Cardiac ventricle fibroblast (primary cell): ENCODE results near the gene NLRP6. TPM values are rescaled to one million over a fixed set of nuclear protein-coding genes. Genes with fewer than 3 reads are reported as not detected.

Experiments
- total RNA-seq: library from RNA; depleted of rRNA; stranded (reverse); fragments of >200 nt; gene quantifications from 2 replicates; pipeline ENCODE4 v1.2.3, GENCODE V29; 2015

NLRP6 gene
- total RNA-seq = not detected in 2 replicates

GRCh38 chr11:278001-278951, at the start of gene NLRP6:
NLRP6 (plus strand) TSS chr11:278407; CDS start chr11:278570, 163 bp downstream.

GRCh38 chr11:235997-236773, 42.0 kb upstream of the NLRP6 start, which contains the start of gene SIRT3:
SIRT3 (minus strand) TSS chr11:236342; CDS start chr11:236328, 14 bp downstream.

GRCh38 chr11:236774-237767, 41.1 kb upstream of the NLRP6 start, which contains the start of gene PSMD13:
PSMD13 (plus strand) TSS chr11:236976; CDS start chr11:237050, 74 bp downstream.

GRCh38 chr11:288478-289397, 10.5 kb downstream of the NLRP6 start, which contains the start of gene PGGHG:
PGGHG (plus strand) TSS chr11:289126; CDS start chr11:289817, 691 bp downstream.

GRCh38 chr11:299081-299891, 21.1 kb downstream of the NLRP6 start, which contains the start of gene IFITM5:
IFITM5 (minus strand) TSS chr11:299526; CDS start chr11:299490, 36 bp downstream.

GRCh38 chr11:307766-308708, 29.8 kb downstream of the NLRP6 start, which contains the start of gene IFITM2:
IFITM2 (plus strand) TSS chr11:307816; CDS start chr11:308193, 377 bp downstream.

GRCh38 chr11:313787-314553, 35.8 kb downstream of the NLRP6 start, which contains the start of gene IFITM1:
IFITM1 (plus strand) TSS chr11:314040; CDS start chr11:314171, 131 bp downstream.

Other genes with a start within 250 kb of the NLRP6 start
- gene SCGB1C1, start 85.3 kb upstream of the NLRP6 start, total RNA-seq = not detected in 2 replicates
- gene BET1L, start 71.0 kb upstream of the NLRP6 start, total RNA-seq = 40.8 and 46.0 TPM in 2 replicates
- gene RIC8A, start 70.7 kb upstream of the NLRP6 start, total RNA-seq = 67.6 and 101 TPM in 2 replicates
- 12.4 and 15.3 TPM in 2 replicates for gene SIRT3, start 42.1 kb upstream of the NLRP6 start, total RNA-seq
- 67.0 and 81.2 TPM in 2 replicates for gene PSMD13, start 41.4 kb upstream of the NLRP6 start, total RNA-seq
- 7.7 and 11.5 TPM in 2 replicates for gene PGGHG, start 10.7 kb downstream of the NLRP6 start, total RNA-seq
- gene IFITM5, start 21.1 kb downstream of the NLRP6 start, total RNA-seq = not detected in 2 replicates
- gene IFITM2, start 29.4 kb downstream of the NLRP6 start, total RNA-seq = 427 and 562 TPM in 2 replicates
- 393 and 397 TPM in 2 replicates for gene IFITM1, start 35.6 kb downstream of the NLRP6 start, total RNA-seq
- 564 and 629 TPM in 2 replicates for gene IFITM3, start 42.5 kb downstream of the NLRP6 start, total RNA-seq
- 5.1 and 8.8 TPM in 2 replicates for gene B4GALNT4, start 91.1 kb downstream of the NLRP6 start, total RNA-seq
- gene PKP3, start 115.8 kb downstream of the NLRP6 start, total RNA-seq = 0.68 and 3.5 TPM in 2 replicates
- gene SIGIRR, start 136.6 kb downstream of the NLRP6 start, total RNA-seq = 28.3 and 39.8 TPM in 2 replicates
- gene ANO9, start 163.6 kb downstream of the NLRP6 start, total RNA-seq = not detected in 2 replicates
- gene PTDSS2, start 171.9 kb downstream of the NLRP6 start, total RNA-seq = 31.2 and 50.2 TPM in 2 replicates
- 338 and 400 TPM in 2 replicates for gene RNH1, start 228.8 kb downstream of the NLRP6 start, total RNA-seq